ENCODE data around the gene WDR55.
"Not testable (repeated sequence)": the region's sequence is repeated elsewhere in the genome, so short reads cannot be mapped to it uniquely, and the experiment has no call there.

Gene WDR55

DNA sequence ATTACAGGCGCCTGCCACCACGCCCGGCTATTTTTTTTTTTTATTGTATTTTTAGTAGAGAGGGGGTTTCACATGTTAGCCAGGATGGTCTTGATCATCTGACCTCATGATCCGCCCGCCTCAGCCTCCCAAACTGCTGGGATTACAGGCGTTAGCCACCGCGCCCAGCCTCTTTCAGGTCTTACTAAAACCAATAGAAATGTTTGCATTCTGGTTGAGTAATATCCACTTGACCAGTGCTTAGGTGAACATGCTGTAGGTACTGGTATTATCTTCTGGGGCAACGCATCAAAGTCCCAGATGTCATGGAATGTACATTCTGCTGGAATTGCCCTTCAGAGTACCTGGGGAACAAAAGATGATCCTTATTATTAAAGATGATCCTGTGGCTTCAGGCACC lies 44.1 kb downstream of the WDR55 start:
- in situ Hi-C loops (cut with HindIII; ENCODE audit: low sequenced_read_pairs) = not testable (repeated sequence)

DNA sequence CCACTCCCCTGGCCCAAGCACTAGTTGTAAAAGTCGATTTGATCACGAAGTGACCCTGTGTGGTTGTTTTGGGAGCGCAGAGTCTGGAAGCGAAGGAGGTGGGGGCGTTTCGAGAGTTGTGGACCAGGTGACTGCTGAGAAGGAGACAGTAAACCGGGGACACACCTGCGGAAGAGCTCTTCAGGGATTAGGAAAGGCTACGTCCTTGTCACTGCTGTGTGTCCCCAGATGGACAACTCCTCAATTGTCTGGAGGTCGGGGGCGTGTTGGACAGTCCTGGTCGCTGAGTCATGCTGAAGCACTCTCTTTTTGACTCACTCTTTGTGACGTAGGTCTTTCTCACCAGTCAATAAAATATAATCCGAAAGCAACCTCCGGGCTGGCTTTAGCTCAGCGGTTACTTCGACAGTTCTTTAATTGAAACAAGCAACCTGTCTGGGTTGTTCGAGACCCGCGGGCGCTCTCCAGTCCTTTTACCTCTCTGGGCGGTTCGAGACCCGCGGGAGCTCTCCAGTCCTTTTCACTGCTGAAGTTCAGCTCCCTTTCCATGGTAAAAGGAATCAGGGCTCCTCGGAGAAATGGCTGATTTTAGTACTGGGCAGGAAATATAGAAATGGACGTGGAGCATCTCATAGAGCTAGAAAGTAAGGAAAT lies 46.3 kb downstream of the WDR55 start:
- in situ Hi-C loops (cut with HindIII; ENCODE audit: low sequenced_read_pairs) = no loop called here

DNA sequence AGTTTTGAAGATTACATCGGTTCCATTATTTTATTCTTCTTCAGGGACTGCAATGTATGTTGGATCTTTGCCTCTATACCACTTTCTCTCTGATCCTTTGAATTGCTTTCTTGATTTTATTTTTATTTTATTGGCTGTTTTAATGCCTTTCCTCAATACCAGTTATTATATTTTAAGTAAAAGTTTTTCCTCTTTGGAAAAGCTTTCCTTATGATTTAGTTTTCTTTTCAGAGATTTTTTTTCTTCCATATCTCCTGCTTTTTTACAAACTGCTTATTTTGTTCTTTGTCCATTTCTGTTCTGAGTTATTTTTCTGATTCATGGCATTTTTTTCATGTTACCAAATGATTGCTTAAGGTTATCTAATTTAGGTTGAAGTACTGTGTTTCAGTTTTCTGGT lies 47.1 kb downstream of the WDR55 start:
- in situ Hi-C loops (cut with HindIII; ENCODE audit: low sequenced_read_pairs) = no loop called here

DNA sequence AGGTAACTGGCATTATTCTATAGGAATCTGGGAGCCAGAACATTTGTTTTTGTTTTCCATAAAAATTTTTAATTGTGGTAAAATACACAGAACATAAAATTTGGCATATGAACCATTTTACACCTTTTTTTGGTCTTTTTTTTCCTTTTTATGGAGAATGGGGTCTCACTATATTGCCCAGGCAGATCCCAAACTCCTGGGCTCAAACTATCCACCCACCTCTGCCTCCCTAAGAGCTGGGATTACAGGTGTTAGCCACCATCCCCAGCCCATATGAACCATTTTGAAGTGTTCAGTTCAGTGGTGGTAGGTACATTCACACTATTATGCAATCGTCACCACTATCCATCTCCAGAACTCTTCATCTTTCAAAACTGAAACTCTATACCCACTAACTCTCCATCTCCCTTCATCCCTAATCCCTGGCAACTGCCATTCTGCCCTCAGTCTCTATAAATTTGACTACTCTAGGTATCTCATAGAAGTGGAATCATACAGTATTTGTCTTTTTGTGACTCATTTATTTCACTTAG lies 48.9 kb downstream of the WDR55 start:
- in situ Hi-C loops (cut with HindIII; ENCODE audit: low sequenced_read_pairs) = no loop called here

DNA sequence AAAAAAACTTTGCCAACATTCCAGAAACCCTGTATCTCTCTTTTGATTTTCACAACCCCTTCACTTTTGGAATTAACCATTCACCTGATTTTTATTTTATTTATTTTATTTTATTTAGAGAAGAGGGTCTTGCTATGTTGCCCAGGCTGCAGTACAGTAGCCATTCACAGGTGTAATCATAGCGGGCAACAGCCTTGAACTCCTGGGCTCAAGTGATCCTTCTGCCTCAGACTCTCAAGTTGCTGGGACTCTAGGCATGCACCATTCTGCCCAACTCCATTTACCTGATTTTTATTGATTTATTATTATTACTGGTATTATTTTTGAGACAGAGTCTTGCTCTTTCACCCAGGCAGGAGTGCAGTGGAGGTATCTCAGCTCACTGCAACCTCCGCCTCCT lies 51.5 kb downstream of the WDR55 start:
- in situ Hi-C loops (cut with HindIII; ENCODE audit: low sequenced_read_pairs) = not testable (repeated sequence)

DNA sequence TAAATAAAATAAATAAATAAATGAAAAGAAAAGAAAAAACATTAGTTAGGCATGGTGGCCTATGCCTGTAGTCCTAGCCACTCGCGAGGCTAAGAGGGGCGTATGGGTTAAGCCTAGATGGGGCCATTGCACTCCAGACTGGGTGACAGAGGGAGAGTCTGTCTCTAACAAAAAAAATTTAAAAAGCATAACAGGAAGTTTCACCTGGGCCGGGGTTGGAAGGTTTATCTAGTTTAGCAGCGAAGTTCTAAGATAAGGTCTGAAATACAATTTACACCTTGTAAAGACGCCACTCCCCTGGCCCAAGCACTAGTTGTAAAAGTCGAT lies 53.5 kb downstream of the WDR55 start:
- in situ Hi-C loops (cut with HindIII; ENCODE audit: low sequenced_read_pairs) = no loop called here

DNA sequence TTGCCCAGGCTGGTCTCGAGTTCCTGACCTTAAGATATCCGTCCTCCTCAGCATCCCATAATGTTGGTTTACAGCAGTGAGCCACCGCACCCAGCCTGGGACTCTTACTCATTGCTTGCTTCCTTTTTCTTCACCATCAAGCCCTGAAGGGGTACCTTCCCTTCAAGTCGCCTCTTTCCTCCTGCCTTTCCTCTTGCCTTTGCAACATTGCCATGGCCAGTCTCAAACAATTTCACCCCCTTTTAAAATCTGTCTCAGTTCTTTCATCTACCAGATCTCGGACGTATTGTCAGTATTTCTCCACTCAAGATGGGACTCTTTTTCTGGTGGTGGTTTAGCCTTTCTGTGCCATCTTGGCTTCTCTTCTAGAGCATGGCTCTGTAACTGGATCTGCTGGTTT lies 56.0 kb downstream of the WDR55 start:
- in situ Hi-C loops (cut with HindIII; ENCODE audit: low sequenced_read_pairs) = not testable (repeated sequence)

DNA sequence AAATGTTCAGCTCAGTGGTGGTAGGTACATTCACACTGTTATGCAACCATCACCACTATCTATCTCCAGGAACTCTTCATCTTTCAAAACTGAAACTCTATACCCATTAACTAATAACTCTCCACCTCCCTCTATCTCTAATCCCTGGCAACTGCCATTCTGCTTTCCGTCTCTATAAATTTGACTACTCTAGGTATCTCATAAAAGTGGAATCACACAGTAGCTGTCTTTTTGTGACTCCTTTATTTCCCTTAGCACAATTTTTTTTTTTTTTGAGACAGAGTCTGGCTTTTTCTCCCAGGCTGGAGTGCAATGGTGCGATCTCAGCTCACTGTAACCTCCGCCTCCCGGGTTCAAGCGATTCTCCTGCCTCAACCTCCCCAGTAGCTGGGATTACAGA lies 56.7 kb downstream of the WDR55 start:
- in situ Hi-C loops (cut with HindIII; ENCODE audit: low sequenced_read_pairs) = not testable (repeated sequence)

All from DLD1 (cell line).